MM.1S (cell line): ENCODE data around the gene TUBG2.
A peak's percentile ranks its signal among the peaks of the same experiment; 100 is the strongest.

Source experiments
- DNase-seq: peaks from one replicate; pipeline ENCODE4 v3.0.0-alpha.2; 2015
- H2AFZ ChIP-seq: fragments of 300-600 bp; sonication (generic); 2 replicates; pipeline ENCODE4 v1.6.0; 2016; ENCODE audit warnings: antibody characterized with exemption, low read length
- H3F3A ChIP-seq: fragments of 300-600 bp; sonication (generic); 2 replicates; pipeline ENCODE4 v1.6.1; 2016; ENCODE audit warnings: mild to moderate bottlenecking, antibody characterized with exemption, low read length, moderate library complexity, mixed read lengths; ENCODE audit not compliant: insufficient read depth
- H3K27ac ChIP-seq: fragments of 300-600 bp; sonication (generic); 2 replicates; pipeline ENCODE4 v1.5.1; 2016; ENCODE audit warnings: mild to moderate bottlenecking, low read length
- H3K27me3 ChIP-seq: fragments of 300-600 bp; sonication (generic); replicated peaks from 2 replicates; pipeline ENCODE4 v1.6.0; 2016; ENCODE audit warnings: low read length; ENCODE audit not compliant: insufficient read depth
- H3K36me3 ChIP-seq: fragments of 300-600 bp; sonication (generic); replicated peaks from 2 replicates; pipeline ENCODE4 v1.6.1; 2016; ENCODE audit warnings: mild to moderate bottlenecking, low read length, mixed read lengths; ENCODE audit not compliant: insufficient read depth
- H3K4me1 ChIP-seq: fragments of 300-600 bp; sonication (generic); 2 replicates; pipeline ENCODE4 v1.6.1; 2016; ENCODE audit warnings: low read length, mixed read lengths
- H3K4me2 ChIP-seq: fragments of 300-600 bp; sonication (generic); 2 replicates; pipeline ENCODE4 v1.6.0; 2016; ENCODE audit warnings: low read depth, low read length
- H3K4me3 ChIP-seq: fragments of 300-600 bp; sonication (generic); 2 replicates; pipeline ENCODE4 v1.5.1; 2016; ENCODE audit warnings: low read length, mixed read lengths
- H3K79me2 ChIP-seq: fragments of 300-600 bp; sonication (generic); 2 replicates; pipeline ENCODE4 v1.6.1; 2016; ENCODE audit warnings: mixed run types, low read length, mixed read lengths
- H3K9ac ChIP-seq: fragments of 300-600 bp; sonication (generic); 2 replicates; pipeline ENCODE4 v1.6.1; 2016; ENCODE audit warnings: low read length, mixed read lengths
- H3K9me2 ChIP-seq: fragments of 300-600 bp; sonication (generic); replicated peaks from 2 replicates; pipeline ENCODE4 v1.6.1; 2016; ENCODE audit warnings: mild to moderate bottlenecking, low read length, mixed read lengths; ENCODE audit not compliant: insufficient read depth
- H3K9me3 ChIP-seq: fragments of 300-600 bp; sonication (generic); replicated peaks from 2 replicates; pipeline ENCODE4 v1.6.1; 2016; ENCODE audit warnings: mild to moderate bottlenecking, low read length, mixed read lengths; ENCODE audit not compliant: insufficient read depth
- H4K20me1 ChIP-seq: fragments of 300-600 bp; sonication (generic); 2 replicates; pipeline ENCODE4 v1.6.1; 2016; ENCODE audit warnings: mild to moderate bottlenecking, low read length, moderate library complexity, mixed read lengths; ENCODE audit not compliant: insufficient read depth
- CTCF ChIP-seq: fragments of 300-600 bp; sonication (generic); IDR thresholded peaks from 2 replicates; pipeline ENCODE4 v1.5.1; 2016; ENCODE audit warnings: antibody characterized with exemption, low read length, mixed read lengths
- EZH2 ChIP-seq: fragments of 300-600 bp; sonication (generic); optimal IDR thresholded peaks from 2 replicates; pipeline ENCODE3; 2017; ENCODE audit warnings: low read depth, mild to moderate bottlenecking, antibody characterized with exemption, low read length, mixed read lengths
- EZH2phosphoT487 ChIP-seq: fragments of 300-600 bp; sonication (generic); IDR thresholded peaks from 2 replicates; pipeline ENCODE4 v1.6.1; 2018; ENCODE audit warnings: antibody characterized with exemption, low read length

TUBG2 gene

GRCh38 chr17:42669977-42670788, 11.1 kb downstream of the TUBG2 start:
- 0 out of 2 replicates have a peak, but pooled peaks cover 6% of the 10 kb centered on the region for H3K4me1 ChIP-seq
- H3K4me3 ChIP-seq, result no peak overlapping the region
- no peaks in the 10 kb centered on the region for H3K9me2 ChIP-seq
- peaks cover 16% of the 10 kb centered on the region for H3K36me3 ChIP-seq
- no peak for TF ChIP-seq EZH2phosphoT487
- no peaks in the 10 kb centered on the region for H3K9me3 ChIP-seq
- no peaks in the 10 kb centered on the region for H3K27me3 ChIP-seq
- H3F3A ChIP-seq, result 0 out of 2 replicates have a peak, but pooled peaks cover 9% of the 10 kb centered on the region
- H4K20me1 ChIP-seq, result no peaks in the 10 kb centered on the region
- H3K27ac ChIP-seq, result no peak overlapping the region
- H3K4me2 ChIP-seq, result no peak overlapping the region
- peak; percentile 3 for DNase-seq
- H3K79me2 ChIP-seq, result peaks cover 55% of the 10 kb centered on the region
- no peak overlapping the region for H2AFZ ChIP-seq
- no peak overlapping the region for H3K9ac ChIP-seq

GRCh38 chr17:42670789-42671657, 11.9 kb downstream of the TUBG2 start:
- Histone ChIP-seq H4K20me1 (no peaks in the 10 kb centered on the region), H3K36me3 (peaks cover 16% of the 10 kb centered on the region), H3K9ac (no peak overlapping the region), H3K79me2 (peaks cover 64% of the 10 kb centered on the region), H3F3A (0 out of 2 replicates have a peak, but pooled peaks cover 13% of the 10 kb centered on the region), H3K4me2 (no peak overlapping the region), H3K9me2 (no peaks in the 10 kb centered on the region), H3K27me3 (no peaks in the 10 kb centered on the region), H3K4me1 (0 out of 2 replicates have a peak, but pooled peaks cover 6% of the 10 kb centered on the region), H3K27ac (no peak overlapping the region), H3K4me3 (no peak overlapping the region), H2AFZ (no peak overlapping the region), H3K9me3 (no peaks in the 10 kb centered on the region)
- TF ChIP-seq CTCF (no peak), EZH2 (no peak), EZH2phosphoT487 (no peak)
- DNase-seq, result peak; percentile 2

DNA sequence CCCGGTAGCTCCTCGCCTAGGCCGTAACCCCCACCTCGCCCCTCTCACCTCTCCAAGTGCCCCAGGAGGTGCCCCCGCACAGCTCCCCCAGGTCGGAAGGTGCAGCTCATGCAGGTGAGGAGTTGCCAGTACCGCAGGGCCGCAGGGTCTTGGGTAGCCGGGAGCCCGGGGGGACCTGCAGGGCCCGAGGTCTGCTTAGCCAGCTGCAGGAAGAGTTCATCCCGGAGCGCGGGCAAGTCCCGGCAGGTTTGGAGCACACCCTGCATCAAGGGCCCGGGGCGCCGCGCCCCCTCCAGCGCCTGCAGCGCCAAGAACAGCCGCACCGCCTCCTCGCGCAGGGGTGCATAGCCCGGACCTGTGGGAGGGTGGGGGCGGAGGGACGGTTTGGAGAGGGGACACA, 13.0 kb downstream of the TUBG2 start:
- no peaks in the 10 kb centered on the region for H3K9me2 ChIP-seq
- H3F3A ChIP-seq, result 0 out of 2 replicates have a peak, but pooled peaks cover 10% of the 10 kb centered on the region
- H3K27ac ChIP-seq, result no peak overlapping the region
- no peak overlapping the region for H3K4me3 ChIP-seq
- H4K20me1 ChIP-seq, result no peaks in the 10 kb centered on the region
- H3K27me3 ChIP-seq, result no peaks in the 10 kb centered on the region
- no peak for DNase-seq
- TF ChIP-seq EZH2phosphoT487 (no peak), EZH2 (no peak), CTCF (no peak)
- H3K9ac ChIP-seq, result no peak overlapping the region
- peaks cover 72% of the 10 kb centered on the region for H3K79me2 ChIP-seq
- no peak overlapping the region for H3K4me2 ChIP-seq
- 0 out of 2 replicates have a peak, but pooled peaks cover 6% of the 10 kb centered on the region for H3K4me1 ChIP-seq
- no peaks in the 10 kb centered on the region for H3K9me3 ChIP-seq
- H3K36me3 ChIP-seq, result peaks cover 16% of the 10 kb centered on the region
- H2AFZ ChIP-seq, result no peak overlapping the region
